NCI-H345 treated with DMSO at 0.1 percent for 48 hours (cell line): ENCODE measurements around the gene CAMTA1.
A peak's percentile ranks its signal among the peaks of the same experiment; 100 is the strongest.
"Not testable (repeated sequence)": the region's sequence is repeated elsewhere in the genome, so short reads cannot be mapped to it uniquely, and the experiment has no call there.

Source experiments
- DNase-seq: peaks from one replicate; lab custom pipeline; 2025; ENCODE audit not compliant: unreplicated experiment; lab: John Stamatoyannopoulos, UW

Gene CAMTA1

GRCh38 chr1:7319196-7319595 is 533.9 kb downstream of the CAMTA1 start:
- DNase-seq: no peak

- no peak for DNase-seq
Observed at GRCh38 chr1:7320661-7321060, 535.4 kb downstream of the CAMTA1 start.

GRCh38 chr1:7322283-7322785 is 537.1 kb downstream of the CAMTA1 start:
- DNase-seq: no peak

DNA sequence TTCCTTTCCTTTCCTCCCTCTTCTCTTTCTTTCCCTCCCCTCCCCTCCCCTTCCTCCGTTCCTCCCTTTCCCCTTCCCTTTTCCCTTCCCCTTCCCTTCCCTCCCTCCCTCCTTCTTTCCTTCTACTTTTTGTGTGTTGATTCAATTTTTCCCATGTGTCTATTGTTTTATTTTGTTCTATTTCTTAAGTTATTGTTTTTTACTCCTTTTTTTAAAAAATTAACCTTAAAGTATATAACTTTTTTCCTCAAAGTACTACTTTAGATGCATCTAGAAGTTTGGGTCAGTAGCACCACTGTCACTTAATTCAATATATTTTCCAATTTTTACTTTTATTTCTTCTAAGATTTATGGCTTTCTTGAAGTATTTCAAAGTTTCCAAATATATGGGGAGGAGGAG is 537.7 kb downstream of the CAMTA1 start:
- no peak for DNase-seq

- no peak for DNase-seq
Observed at GRCh38 chr1:7325254-7325653, 540.0 kb downstream of the CAMTA1 start.

GRCh38 chr1:7326366-7326765 is 541.1 kb downstream of the CAMTA1 start:
- no peak for DNase-seq

DNA sequence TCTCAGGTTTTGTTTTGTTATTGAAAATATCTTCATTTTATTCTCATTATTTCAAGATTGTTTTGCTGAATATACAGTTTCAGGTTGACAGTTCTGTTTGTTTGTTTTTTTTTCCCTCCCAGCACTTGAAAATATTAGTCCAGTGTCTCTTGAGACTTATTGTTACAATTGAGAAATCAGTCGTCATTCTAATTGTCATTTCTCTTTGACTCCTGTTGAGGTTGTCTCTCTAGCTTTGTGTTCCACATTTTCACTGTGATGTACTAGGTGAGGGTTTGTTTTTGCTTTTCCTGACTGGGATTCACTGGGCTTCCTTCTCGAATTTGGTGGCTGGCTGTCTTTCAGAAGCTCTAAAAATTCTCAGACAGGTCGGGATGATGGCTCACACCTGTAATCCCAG is 542.6 kb downstream of the CAMTA1 start:
- no peak for DNase-seq

- DNase-seq: no peak
Observed at GRCh38 chr1:7329868-7330615, 544.8 kb downstream of the CAMTA1 start.

DNA sequence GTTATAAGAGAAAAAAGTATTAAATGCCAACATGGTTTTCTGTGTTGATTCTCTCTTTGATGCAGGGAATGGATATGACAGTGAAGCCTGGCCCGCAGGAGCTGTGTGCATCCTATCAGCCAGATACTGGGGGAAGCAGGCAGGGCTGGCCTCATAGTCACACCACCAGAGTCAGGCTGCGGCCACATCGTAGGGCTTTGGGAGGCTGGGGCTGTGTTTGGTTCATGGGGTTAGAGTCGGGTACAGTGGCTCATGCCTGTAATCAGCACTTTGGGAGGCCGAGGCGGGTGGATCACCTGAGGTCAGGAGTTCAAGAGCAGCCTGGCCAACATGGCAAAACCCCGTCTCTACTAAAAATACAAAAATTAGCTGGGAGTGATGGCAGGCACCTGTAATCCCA is 545.5 kb downstream of the CAMTA1 start:
- not testable (repeated sequence) for DNase-seq

GRCh38 chr1:7331926-7332535 is 546.8 kb downstream of the CAMTA1 start:
- no peak for DNase-seq

GRCh38 chr1:7333094-7333493 is 547.8 kb downstream of the CAMTA1 start:
- DNase-seq: no peak

DNA sequence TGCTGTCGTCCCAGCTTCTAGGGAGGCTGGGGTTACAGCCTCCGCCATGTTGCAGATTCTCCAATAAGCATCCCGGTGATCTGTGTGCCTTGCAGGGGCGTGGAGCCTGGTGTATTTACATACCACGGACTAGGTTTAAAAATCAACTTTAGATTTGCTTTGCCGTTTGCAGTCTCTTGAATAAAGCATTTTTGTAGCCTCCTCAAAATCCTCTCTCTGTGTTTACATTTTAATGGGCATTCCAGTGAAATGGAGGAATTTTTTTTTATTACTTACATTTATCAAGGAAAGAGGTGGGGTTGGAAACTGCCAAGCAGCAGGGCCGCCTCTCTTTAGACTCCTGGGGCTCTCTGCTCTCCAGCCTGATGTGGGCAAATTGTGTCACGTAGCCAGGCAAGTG is 548.4 kb downstream of the CAMTA1 start:
- DNase-seq: no peak

DNA sequence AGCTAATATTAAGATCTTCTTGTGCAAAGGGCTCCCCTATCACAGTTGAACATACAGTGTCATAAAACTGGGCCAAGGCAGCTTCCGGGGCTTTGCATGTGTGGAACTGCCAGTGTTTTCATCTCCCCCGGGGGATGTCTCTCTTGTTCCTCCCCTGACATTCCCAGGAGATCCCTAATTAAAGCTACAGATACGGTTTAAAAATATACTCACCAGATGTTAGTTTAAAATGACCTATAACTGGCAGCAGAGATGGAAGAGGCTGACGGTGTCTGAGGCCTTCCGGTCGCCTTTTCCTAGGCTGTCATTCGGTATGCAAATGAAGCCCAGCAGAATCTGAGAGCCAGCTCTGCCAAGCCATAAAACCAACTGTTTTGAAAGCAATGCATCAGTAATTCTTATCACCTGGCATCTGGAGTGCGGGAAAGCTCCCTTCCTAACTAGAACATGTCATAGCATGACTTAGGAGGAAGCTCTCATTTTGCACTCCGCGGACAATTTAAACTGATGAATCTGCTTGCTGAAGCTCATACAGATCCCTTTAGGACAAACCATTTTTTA is 549.3 kb downstream of the CAMTA1 start:
- peak; percentile 89 for DNase-seq

GRCh38 chr1:7335224-7335879 is 550.1 kb downstream of the CAMTA1 start:
- DNase-seq: no peak

DNA sequence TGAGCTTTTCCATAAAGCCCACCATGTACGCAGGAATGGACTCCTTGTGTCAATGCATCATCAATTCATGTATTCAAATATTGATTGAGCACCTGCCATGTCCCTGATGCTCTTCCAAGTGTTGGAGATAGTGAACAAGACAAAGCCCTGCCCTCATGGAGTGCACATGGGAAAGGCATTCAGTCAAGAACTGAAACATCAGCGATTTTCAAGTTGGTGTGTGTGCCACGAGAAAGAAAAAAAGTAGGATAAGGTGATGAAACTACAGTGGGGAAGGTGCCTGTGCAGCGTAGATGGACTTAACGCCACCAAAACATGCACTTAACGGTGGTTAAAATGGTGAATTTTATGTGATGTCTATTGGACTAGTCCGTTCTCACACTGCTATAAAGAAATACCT is 553.2 kb downstream of the CAMTA1 start:
- no peak for DNase-seq

- DNase-seq: no peak
Observed at GRCh38 chr1:7339014-7339413, 553.8 kb downstream of the CAMTA1 start.

DNA sequence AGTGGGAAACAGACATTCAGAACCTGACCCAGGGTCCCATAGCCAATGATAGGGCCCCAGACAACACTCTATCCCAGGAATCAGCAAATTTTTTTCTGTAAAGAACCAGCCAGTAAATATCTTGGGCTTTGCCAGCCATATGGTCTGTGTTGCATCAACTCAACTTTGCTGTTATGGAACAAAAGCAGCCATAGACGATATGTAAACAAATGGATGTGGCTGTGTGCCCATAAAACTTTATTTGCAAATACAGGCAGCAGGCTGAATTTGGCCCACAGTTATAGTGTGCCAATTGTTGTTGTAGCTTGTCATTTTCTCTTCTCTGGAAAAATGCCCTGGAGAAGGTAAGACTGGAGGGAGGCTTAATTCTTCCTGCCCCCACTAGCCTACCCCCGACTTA is 554.7 kb downstream of the CAMTA1 start:
- DNase-seq: peak; percentile 42

- peak; percentile 51 for DNase-seq
Observed at GRCh38 chr1:7341145-7341905, 556.1 kb downstream of the CAMTA1 start.

- no peak for DNase-seq
Observed at GRCh38 chr1:7343882-7344281, 558.6 kb downstream of the CAMTA1 start.

DNA sequence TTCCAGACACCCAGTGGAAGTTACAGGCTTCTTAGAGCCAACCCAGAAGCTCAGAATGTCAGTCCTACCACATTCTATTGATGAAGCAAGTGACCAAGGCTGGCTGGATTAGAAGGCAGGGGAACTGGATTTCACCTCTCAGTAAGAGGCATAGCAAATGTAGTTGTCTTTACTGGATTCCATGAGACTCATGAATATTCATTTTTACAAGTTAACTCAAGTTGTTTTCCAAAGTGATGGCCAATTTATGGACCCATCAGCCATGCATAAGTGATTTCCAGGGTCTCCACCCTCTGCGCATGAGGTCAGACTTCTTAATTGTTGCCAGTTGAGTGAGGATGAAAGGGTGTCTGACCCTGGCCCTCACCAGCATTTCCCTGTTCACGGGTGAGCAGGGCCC is 559.0 kb downstream of the CAMTA1 start:
- DNase-seq: no peak

DNA sequence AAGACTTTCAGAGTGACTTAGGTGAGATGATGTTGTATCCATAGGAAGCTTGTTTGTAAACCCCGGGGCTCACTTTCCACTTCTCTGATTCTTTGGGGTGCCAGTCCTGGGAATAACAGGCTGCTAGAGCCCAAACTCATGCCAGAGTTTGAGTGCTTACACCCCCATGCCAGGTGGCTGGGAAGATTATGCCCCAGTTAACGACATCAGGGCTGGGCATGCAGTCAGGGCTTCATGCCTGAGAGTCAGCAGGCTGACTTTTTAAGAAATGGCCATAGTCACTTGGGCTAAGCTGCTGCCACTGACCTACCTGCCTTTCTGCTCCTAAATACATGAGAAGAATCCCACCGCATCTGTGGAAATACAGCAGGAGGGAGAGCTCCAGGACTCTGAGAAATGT is 560.3 kb downstream of the CAMTA1 start:
- DNase-seq: no peak
